EH (cell line): ENCODE results near the gene PCLAF.
"Not testable (repeated sequence)": the region's sequence is repeated elsewhere in the genome, so short reads cannot be mapped to it uniquely, and the experiment has no call there.

Experiments
- DNase-seq: peaks from one replicate; pipeline ENCODE4 v3.0.0-alpha.2; 2015; ENCODE audit warnings: low read depth

PCLAF gene

DNA sequence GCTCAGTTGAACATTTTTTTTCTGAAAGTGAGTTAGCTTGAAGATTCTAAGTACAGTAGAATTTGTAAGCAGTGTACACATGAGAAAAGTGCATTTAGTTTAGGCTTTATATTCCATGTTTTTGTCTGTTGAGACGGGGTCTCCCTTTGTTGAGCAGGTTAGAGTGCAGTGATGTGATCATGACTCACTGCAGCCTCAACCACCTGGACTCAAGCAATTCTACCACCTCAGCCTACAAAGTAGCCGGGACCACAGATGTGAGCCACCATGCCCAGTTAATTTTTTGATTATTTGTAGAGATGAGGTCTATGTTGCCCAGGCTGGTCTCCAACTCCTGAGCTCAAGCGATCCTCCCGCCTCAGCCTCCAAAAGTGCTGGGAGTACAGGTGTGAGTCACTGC is 20.0 kb downstream of the PCLAF start:
- no peak for DNase-seq

DNA sequence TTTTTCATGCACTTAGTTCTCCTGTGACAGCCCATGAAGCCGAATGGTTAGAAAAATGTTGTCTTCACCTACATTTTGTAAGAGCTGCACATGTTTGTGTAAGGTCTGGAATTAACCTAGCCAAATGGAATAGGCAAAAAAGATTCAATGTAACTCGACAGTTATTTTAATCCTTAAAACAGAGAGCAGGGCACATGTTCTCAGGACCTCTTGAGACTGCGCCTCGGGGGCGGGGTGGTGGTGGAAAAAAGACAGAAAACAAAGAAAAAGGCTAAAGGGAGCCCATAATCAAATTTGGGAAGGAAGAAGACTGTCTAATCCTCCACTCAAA is 24.6 kb downstream of the PCLAF start:
- DNase-seq: no peak

DNA sequence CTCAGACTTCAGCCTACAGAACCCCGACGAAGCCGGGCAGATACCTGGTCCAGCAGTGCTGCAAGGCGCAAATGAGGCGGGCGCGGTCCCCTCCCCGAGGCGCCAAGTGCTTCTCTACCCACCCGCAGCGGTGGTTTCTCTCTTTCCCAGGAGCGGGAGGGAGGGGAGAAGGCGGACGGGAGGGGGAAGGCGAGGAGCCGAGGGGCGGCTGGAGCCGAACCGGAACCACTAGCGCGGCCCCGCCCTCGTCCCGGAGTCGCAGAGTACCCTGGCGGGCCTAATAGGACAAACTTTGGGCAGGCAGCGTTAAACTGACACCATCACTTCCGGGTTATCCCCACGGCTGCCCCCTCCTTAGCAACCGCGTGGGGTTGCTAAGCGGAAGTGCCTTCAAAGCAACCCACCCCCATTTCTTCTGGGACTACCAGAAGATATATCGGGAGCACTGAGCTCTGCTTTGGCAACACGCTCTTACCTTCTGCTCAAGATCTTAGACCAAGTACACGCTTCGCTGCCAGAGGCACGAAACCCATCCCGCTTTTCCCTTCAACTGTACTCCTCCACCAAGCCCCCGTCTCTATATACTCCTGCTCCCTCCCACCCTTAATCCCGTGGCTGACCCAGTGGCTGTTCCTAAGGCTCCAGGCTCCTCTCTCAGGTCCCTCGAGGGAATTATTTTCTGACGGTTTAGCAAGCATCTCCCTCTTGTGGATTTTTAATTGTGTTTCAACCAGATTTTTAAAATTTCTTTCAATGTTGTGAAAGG is 25.1 kb downstream of the PCLAF start, which contains the start of gene CSNK1G1:
Gene CSNK1G1, minus strand, starts transcription at position 230 of the 766 bp plus-strand sequence. CDS start 55,674 bp downstream, outside the sequence.
- peak; percentile 99 for DNase-seq

DNA sequence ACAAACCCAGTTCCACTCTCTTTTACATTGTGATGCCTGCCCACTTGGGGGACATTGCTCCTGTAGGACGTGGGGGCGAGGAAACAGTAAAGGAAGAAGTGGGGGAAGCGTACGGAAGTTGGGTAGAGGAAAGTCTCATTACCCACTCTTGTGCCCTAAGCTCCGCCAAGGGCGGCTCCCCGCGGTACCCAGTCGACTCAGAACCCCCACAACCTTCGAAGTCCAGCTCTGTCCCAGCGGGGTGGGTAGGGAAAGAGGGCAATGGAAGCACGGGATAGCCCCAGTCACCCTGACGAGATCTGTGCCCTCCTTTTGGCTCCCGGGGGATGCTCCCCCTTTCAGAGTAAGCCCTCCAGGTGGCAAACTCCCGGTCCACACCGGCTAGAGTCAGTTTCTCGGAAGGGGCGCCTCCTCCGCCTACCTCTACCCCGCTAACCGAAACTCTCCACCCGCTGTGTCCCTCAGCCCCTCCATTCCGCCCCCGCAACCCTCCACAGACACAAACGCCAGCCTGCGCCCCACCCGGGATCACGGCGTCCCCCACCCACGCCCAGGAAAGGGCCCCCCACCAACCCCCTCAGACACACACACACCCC is 25.8 kb downstream of the PCLAF start:
- no peak for DNase-seq

DNA sequence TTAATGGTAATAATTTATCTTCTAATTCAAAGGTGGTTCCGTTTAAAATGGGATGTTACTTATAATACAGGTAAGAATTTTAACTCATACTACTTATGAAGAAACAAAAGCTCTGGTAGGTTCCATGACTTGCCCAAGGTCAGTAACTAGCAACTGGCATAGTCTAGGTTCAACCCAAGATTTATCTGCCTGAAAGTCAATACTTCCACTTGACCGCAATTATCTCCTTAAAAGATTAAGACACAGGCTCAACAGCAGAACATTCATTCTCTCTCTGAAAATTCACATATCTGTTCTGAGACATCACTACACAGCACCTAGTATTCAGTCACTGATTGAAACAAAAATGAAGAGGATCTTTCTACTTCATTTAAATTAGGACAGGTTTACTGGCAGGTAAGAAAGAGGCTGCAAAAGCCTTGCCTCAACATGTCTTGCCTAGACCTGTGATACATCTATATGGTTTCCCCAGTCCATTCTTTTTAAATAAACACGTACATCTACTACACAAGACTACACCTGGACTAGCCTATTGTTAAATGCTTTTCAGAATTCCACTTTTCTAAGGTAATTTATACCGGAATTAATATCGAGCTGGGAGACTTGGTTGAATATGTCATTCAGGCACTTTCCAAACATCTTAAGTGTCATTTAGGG is 26.4 kb downstream of the PCLAF start:
- DNase-seq: no peak

DNA sequence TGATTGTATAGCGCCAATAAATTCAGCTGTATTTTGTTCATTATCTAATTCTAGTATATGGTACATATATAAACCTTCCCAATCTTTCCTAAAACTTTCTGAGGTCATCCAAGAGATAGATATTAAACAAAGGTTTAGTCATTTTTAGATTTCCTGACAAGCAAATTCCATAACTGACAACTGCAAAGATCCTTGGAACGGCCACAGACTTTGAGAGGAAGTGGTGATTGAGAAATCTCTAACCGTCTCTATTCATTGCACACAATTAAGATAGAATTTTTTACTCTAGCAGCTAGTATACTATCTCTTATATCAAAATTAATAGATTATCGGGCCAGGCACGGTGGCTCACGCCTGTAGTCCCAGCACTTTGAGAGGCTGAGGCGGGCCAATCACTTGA is 30.0 kb downstream of the PCLAF start:
- peak; percentile 45 for DNase-seq

DNA sequence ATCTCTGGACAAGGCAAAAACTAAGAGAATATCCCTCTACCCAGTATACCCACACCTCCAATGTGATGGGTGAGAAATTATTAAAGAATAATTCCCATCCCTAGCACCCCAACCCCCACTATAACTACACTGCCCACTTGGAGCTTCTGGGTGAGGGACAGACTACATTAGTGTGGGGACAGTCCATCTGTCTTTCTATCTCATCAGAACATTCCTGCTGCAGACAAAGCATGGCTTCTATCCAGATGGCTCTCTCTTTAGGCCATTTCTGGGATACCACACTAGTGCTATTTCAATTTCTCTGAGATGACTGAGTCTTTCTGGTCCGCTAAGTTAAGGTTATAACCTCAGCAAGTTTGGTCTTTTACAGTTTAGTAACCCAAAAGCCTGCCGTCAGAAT is 31.9 kb downstream of the PCLAF start:
- peak; percentile 35 for DNase-seq

DNA sequence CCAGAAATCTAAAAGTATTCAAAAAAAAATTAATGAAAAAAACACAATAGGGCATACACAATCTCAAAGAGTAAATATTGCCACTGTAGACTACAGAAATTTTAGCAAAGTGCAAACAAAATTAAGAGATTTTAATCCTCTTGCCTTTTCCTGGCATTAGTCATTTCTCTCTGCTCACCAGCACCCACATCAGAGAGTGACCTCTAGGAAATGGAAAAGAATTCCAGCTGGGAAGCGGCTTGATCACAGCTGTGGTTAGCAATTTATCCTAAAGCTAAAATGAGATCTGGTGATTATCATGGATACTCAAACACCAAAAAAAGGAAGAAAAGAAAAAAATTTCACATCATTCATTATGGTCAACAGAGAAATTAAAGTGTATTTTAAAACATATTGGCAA is 32.8 kb downstream of the PCLAF start:
- peak; percentile 71 for DNase-seq

DNA sequence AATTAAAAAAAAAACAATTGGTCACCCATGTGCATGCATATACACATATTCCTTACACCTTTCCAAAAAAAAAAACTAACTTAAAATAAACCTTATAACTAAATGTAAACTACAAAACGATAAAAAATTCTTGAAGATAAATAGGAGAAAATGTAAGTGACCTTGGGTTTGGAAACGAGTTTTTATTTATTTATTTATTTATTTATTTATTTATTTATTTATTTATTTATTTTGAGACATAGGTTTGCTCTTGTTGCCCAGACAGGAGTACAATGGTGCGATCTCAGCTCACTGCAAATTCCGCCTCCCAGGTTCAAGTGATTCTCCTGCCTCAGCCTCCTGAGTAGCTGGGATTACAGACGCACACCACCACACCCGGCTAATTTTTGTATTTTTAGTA is 35.0 kb downstream of the PCLAF start:
- DNase-seq: not testable (repeated sequence)

DNA sequence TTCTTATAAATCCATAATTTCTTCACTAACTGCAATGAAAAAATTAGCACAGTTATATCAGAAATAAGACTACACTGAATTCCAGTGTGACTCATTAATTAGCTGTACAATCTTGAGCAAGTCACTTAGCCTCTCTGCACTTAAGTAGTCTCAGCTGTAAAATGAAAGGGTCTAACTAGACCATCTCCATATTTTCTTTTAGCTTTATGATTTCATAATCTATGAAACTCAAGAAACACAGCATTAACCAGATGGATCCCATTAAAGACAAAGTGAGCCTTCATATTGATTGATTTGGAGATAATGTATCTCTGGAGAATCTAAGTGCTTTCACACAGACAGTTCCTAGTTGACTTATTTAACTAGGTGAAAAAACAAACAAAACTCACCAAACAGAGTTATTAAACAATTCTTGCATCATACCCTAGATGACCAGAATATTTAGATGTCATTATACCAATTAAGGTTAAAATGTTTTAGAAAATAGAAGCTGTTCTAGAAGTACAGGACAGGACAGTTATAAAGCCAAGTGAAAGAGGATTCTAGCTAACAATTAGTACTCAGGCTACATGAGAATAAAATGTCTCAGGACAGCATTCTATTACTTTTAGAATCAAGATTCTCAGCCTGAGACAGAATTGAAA is 36.5 kb downstream of the PCLAF start:
- DNase-seq: peak; percentile 68

DNA sequence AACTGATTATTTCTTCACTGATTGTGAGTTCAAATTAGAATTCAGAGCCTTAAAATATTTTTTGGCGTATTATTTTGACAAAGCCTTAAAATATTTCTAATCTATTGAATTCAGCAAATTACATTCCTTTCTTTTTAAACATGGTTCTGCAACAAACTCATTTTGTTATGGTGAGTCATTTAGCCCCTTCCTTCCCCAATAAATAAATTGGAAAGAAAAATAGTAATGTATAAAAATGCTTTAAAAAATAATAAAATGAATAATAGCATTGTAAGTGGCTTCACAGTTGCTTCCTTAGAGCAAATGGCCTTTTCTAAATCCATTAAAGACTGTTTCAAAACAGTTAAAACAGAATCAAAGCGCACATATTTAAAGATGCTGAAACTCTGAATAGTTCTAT is 37.4 kb downstream of the PCLAF start:
- DNase-seq: peak; percentile 58

DNA sequence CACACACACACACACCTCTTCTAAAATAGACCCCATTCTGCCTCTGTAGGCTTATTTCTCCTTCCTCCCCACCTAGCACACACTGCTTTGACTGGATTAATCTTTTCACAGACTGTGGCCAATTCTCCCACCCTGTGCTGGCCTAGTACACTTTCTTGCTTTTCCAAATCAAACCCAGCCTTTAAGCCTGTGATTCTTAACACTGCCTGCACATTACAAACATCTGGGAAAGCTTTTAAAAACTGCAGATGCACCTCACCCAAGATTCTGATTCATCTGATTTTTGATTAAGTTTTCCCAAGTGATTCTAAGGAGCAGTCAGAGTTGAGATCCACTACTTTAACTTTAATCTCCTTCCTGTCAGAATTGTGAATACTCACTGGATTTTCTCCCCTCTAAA is 38.0 kb downstream of the PCLAF start:
- DNase-seq: peak; percentile 40

DNA sequence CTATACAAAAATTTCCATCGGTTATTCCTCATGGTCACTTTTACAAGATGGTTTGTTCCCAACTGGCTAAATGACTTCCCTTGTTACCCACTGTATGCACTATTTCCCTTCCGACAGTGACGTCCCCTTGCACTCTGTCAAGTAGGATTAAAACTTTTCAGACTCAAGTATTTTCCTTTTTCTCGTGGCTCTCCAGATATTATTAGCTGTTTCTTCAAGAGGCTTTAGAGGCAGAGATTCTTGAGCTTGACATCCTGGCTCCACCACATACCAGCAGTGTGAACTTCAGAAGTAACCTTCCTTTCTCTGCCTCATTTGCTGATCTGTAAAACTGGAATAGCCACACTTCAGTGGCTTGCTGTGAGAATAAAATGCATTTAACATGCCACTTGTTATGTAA is 39.3 kb downstream of the PCLAF start:
- no peak for DNase-seq

DNA sequence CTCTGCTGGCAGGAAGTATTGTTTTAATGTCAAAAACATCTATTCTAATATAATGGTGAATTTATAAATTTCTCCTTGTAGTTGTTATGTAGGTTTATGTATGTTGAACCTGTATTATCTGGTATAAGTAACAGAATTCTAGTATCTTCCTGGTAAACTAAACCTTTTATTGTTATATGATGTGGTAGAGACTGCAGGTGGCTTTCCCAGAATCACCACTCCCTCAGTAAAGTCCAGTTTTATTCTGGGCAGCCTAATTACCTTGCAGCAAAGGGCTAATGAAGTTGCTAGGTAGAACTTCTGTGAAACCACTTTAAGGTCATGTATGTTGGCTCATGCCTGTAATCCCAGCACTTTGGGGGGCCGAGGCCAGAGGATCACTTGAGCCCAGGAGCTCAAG is 40.9 kb downstream of the PCLAF start:
- no peak for DNase-seq

DNA sequence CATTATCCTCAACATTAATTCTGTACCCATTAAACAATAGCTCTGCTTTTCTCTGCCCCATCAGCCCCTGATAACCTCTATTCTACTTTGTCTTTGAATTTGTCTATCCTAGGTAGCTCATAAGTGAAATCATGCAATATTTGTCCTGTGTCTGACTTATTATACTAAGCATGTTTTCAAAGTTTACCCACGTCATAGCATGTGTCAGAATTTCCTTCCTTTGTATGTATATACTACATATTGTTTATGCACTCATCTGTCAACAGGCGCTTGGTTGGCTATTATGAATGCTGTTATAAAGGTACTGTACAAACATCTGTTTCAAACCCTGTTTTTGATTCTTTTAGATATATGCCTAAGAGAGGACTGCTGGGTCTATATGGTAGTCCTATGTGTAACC is 43.5 kb downstream of the PCLAF start:
- no peak for DNase-seq

DNA sequence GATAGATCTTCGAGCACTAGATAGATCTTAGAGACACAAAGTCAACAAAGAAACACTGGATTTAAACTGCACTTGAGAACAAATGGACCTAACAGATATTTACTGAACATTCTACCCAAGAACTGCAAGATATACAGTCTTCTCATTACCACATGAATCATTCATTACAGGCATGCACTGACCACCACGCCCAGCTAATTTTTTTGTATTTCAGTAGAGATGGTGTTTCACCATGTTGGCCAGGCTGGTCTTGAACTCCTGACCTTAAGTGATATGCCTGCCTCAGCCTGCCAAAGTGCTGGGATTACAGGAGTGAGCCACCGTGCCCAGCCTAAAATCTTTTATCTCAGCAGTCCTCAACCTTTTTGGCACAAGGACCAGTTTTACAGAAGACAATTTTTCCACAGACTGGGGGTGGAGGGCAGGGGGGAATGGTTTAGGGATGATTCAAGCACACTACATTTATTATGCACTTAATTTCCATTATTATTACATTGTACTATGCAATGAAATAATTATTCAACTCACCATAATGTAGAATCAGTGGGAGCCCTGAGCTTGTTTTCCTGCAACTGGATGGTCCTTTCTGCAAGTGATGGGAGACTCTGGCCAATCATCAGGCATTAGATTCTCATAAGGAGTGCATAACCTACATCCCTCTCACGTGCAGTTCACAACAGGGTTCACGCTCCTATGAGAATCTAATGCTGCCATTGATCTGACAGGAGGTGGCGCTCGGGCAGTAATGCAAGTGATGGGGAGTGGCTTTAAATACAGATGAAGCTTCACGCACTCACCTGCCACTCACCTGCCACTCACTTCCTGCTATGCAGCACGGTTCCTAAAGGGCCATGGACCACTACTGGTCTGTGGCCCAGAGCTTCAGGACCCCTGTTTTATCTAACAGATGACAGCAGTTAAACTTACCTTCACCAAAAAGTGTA is 47.0 kb downstream of the PCLAF start:
- DNase-seq: peak; percentile 46

DNA sequence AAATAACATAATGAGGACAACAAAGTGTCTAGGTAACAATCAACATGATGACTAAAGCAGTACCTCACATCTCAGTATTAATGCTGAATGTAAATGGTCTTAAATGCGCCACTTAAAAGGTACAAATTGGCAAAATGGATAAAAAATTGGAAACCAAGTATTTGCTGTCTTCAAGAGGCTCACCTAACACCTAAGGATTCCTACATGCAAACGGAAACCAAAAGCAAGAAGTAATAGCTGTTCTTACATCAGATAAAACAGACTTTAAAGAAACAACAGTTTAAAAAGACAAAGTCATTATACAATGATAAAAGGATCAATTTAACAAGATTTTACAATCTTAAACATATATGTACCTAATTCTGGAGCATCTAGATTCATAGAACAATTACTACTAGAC is 47.7 kb downstream of the PCLAF start:
- no peak for DNase-seq

DNA sequence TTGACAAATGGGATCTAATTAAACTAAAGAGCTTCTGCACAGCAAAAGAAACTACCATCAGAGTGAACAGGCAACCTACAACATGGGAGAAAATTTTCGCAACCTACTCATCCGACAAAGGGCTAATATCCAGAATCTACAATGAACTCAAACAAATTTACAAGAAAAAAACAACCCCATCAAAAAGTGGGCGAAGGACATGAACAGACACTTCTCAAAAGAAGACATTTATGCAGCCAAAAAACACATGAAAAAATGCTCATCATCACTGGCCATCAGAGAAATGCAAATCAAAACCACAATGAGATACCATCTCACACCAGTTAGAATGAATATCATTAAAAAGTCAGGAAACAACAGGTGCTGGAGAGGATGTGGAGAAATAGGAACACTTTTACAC is 49.6 kb downstream of the PCLAF start:
- not testable (repeated sequence) for DNase-seq

DNA sequence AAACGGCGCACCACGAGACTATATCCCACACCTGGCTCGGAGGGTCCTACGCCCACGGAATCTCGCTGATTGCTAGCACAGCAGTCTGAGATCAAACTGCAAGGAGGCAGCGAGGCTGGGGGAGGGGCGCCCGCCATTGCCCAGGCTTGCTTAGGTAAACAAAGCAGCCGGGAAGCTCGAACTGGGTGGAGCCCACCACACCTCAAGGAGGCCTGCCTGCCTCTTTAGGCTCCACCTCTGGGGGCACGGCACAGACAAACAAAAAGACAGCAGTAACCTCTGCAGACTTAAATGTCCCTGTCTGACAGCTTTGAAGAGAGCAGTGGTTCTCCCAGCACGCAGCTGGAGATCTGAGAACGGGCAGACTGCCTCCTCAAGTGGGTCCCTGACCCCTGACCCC is 54.3 kb downstream of the PCLAF start:
- not testable (repeated sequence) for DNase-seq

DNA sequence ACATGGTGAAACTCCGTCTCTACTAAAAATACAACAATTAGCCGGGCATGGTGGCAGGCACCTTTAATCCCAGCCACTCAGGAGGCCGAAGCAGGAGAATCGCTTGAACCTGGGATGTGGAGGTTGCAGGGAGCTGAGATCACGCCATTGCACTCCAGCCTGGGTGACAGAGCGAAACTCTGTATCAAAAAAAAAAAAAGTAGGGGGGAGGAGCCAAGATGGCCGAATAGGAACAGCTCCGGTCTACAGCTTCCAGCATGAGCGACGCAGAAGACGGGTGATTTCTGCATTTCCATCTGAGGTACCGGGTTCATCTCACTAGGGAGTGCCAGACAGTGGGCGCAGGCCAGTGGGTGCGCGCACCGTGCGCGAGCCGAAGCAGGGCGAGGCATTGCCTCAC is 54.8 kb downstream of the PCLAF start:
- not testable (repeated sequence) for DNase-seq

DNA sequence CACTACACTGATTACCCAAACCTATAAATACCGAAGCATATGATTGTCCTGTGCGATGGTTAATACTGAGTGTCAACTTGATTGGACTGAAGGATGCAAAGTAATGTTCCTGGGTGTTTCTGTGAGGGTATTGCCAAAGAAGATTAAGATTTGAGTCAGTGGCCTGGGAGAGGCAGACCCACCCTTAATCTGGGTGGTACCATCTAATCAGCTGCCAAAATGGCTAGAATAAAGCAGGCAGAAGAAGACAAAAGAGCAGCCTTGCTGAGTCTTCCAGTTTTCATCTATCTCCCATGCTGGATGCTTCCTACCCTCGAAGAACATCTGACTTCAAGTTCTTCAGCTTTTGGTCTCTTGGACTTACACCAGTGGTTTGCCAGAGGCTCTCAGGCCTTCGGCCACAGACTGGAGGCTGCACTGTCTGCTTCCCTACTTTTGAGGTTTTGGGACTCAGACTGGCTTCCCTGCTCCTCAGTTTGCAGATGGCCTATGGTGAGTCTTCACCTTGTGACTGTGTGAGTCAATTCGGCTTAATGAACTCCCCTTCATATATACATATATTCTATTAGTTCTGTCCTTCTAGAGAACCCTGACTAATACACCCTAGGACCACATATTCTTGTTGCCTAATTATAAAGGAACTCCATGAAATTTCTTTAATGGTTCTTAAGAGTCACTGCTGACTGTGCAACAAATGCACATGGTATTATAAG is 56.9 kb downstream of the PCLAF start:
- DNase-seq: no peak
